Activated CD8-positive, alpha-beta memory T cell treated with anti-CD3 and anti-CD28 coated beads, Interleukin-2, amount 50 U/mL, for 24 hours (primary cell): Measurements from ENCODE around the gene ADAM12.
"Not testable (repeated sequence)": the region's sequence is repeated elsewhere in the genome, so short reads cannot be mapped to it uniquely, and the experiment has no call there.

Experiments used
- DNase-seq: peaks from one replicate; pipeline ENCODE4 v3.0.0-alpha.2; 2020; ENCODE audit errors: extremely low read depth

ADAM12 gene

GRCh38 chr10:126060261-126060931, 327.9 kb downstream of the ADAM12 start:
- no peak for DNase-seq

- DNase-seq: no peak
Measured at GRCh38 chr10:126059076-126059826, 329.0 kb downstream of the ADAM12 start.

GRCh38 chr10:126058507-126058906, 329.8 kb downstream of the ADAM12 start:
- no peak for DNase-seq

- DNase-seq: no peak
Measured at GRCh38 chr10:126058104-126058503, 330.2 kb downstream of the ADAM12 start.

- DNase-seq: no peak
Measured at GRCh38 chr10:126057494-126057893, 330.8 kb downstream of the ADAM12 start.

- no peak for DNase-seq
Measured at GRCh38 chr10:126054191-126054590, 334.1 kb downstream of the ADAM12 start.

- DNase-seq: no peak
Measured at GRCh38 chr10:126052171-126052570, 336.1 kb downstream of the ADAM12 start.

- no peak for DNase-seq
Measured at GRCh38 chr10:126049759-126050700, 338.2 kb downstream of the ADAM12 start.

- not testable (repeated sequence) for DNase-seq
Measured at GRCh38 chr10:126047749-126048148, 340.5 kb downstream of the ADAM12 start.

GRCh38 chr10:126046831-126047230, 341.4 kb downstream of the ADAM12 start:
- DNase-seq: no peak

GRCh38 chr10:126045861-126046260, 342.4 kb downstream of the ADAM12 start:
- DNase-seq: no peak

GRCh38 chr10:126043389-126043788, 344.9 kb downstream of the ADAM12 start:
- DNase-seq: no peak

- DNase-seq: no peak
Measured at GRCh38 chr10:126042906-126043305, 345.4 kb downstream of the ADAM12 start.

GRCh38 chr10:126042354-126042753, 345.9 kb downstream of the ADAM12 start:
- DNase-seq: no peak

- DNase-seq: peak; percentile 44
Measured at GRCh38 chr10:126041804-126042231, 346.5 kb downstream of the ADAM12 start.

GRCh38 chr10:126041117-126041516, 347.2 kb downstream of the ADAM12 start:
- no peak for DNase-seq

- DNase-seq: no peak
Measured at GRCh38 chr10:126037946-126038345, 350.3 kb downstream of the ADAM12 start.

GRCh38 chr10:126036515-126036914, 351.8 kb downstream of the ADAM12 start:
- no peak for DNase-seq

GRCh38 chr10:126034586-126034985, 353.7 kb downstream of the ADAM12 start:
- no peak for DNase-seq

GRCh38 chr10:126029999-126030398, 358.3 kb downstream of the ADAM12 start:
- DNase-seq: no peak

- DNase-seq: no peak
Measured at GRCh38 chr10:126027692-126028091, 360.6 kb downstream of the ADAM12 start.

GRCh38 chr10:126022841-126023240, 365.4 kb downstream of the ADAM12 start:
- DNase-seq: no peak
